Adrenal gland (tissue), 12 donors: ENCODE results near the gene OPRM1. TPM values are rescaled to one million over a fixed set of nuclear protein-coding genes. Genes with fewer than 3 reads are reported as not detected.
A peak's percentile ranks its signal among the peaks of the same experiment; 100 is the strongest.

Experiments used
- DNase-seq, 7 donors: peaks; one replicate each; pipeline ENCODE4 v3.0.0-alpha.2; 2019 to 2020
- H3K27ac ChIP-seq, 5 donors: fragments of 200-600 bp; sonication (generic) in 4 of 5; 1 replicate in 3 of 5; 2 replicates in 2 of 5; pipeline versions ENCODE4 v1.5.1 to v1.8.0; 2016 to 2020; ENCODE audit warnings: mild to moderate bottlenecking in 1 of 5
- H3K27me3 ChIP-seq: fragments of 200-600 bp; 2 replicates; pipeline ENCODE4 v1.8.0; 2021
- H3K36me3 ChIP-seq, 2 donors: fragments of 200-600 bp; replicated peaks in 1 of 2; 1 replicate in 1 of 2; 2 replicates in 1 of 2; pipeline versions ENCODE4 v1.5.1 to v1.8.0; 2018 to 2022
- H3K4me1 ChIP-seq, 2 donors: fragments of 200-600 bp; replicated peaks in 1 of 2; 1 replicate in 1 of 2; 2 replicates in 1 of 2; pipeline versions ENCODE4 v1.5.1 to v1.8.0; 2018 to 2021
- H3K4me3 ChIP-seq, 4 donors: fragments of 200-600 bp; sonication (generic) in 3 of 4; one replicate each; pipeline ENCODE4 v1.5.1; 2016 to 2018
- H3K9me3 ChIP-seq, 3 donors: fragments of 200-600 bp; sonication (generic) in 1 of 3; replicated peaks in 1 of 3; 1 replicate in 2 of 3; 2 replicates in 1 of 3; pipeline versions ENCODE4 v1.5.1 to v1.8.0; 2016 to 2021
- CTCF ChIP-seq, 6 experiments: fragments of 450-650 bp in 4 of 6; fragments of 200-600 bp in 2 of 6; sonication (generic) in 1 of 6; IDR thresholded peaks; 1 replicate in 5 of 6; 2 replicates in 1 of 6; pipeline versions ENCODE4 v1.5.1 to v1.8.0; 2016 to 2021; ENCODE audit warnings: antibody characterized with exemption in 6 of 6, mild to moderate bottlenecking in 2 of 6, moderate library complexity in 1 of 6
- POLR2A ChIP-seq, 2 donors: fragments of 450-650 bp; IDR thresholded peaks; one replicate each; pipeline ENCODE4 v1.6.1; 2017; ENCODE audit warnings: antibody characterized with exemption in 2 of 2, mild to moderate bottlenecking in 2 of 2, moderate library complexity in 1 of 2
- WGBS, 4 donors: extraction: QIAGEN DNeasy Blood & Tissue Kit in 2 of 4; methylation state at CpG; one replicate each; pipeline versions ENCODE4 v1.1.5 to v1.1.7; 2013 to 2017; 5-methylcytosine and 5-hydroxymethylcytosine counted together
- intact Hi-C, 2 donors: fragments of 100-400 bp; cut with DNase I; formaldehyde crosslinking; loops; one replicate each; pipeline versions ENCODE4 v1.14.1 to v1.15.0; 2022 to 2023
- polyA plus RNA-seq, 3 donors: library from polyadenylated mRNA; stranded (reverse); fragments of 200-250 nt in 2 of 3; fragments of 350-450 nt in 1 of 3; fragmentation: Illumina TruSeq in 1 of 3; extraction: RNeasy Lipid Tissue Mini Kit (QIAGEN cat#74804) in 1 of 3; gene quantifications; one replicate each; pipeline ENCODE4 v1.2.3, GENCODE V29; 2013 to 2014
- total RNA-seq, 9 donors: library from RNA; depleted of rRNA in 4 of 9; stranded (reverse); fragments of >200 nt in 4 of 9; fragments of 120-200 nt in 1 of 9; fragmentation: NEBNext Ultra II Directional in 1 of 9; extraction: Animal tissue kit (Norgen Biotek cat#: 25700) in 1 of 9; gene quantifications; one replicate each; pipeline versions ENCODE4 v1.1.0 to v1.2.4, GENCODE V29; 2013 to 2023
- donor health status: healthy with polysubstance abuse.
- donor health status: Bipolar disorder and iron deficiency.
- donor health status: DM: yes; HTN: yes; CAD: no.
- donor health status: DM: no; HTN: no; CAD: no.
- donor health status: DM: no; HTN: no; CAD: no.
- donor health status: DM: yes; HTN: yes; CAD: no.

Gene OPRM1
- total and polyA plus RNA-seq, 12 donors, result 0.19 to 3.5 (median 1.0) TPM; not detected in 4

- TF ChIP-seq POLR2A (IDR thresholded peaks at IDR 0.05), result no peak
- no peak for TF ChIP-seq CTCF (IDR thresholded peaks at IDR 0.05)
- intact Hi-C loops, result no loop called here
- Histone ChIP-seq H3K4me3 (no peak overlapping the region), H3K27me3 (no peaks in the 10 kb centered on the region), H3K4me1 (no peaks in the 10 kb centered on the region), H3K36me3 (no peaks in the 10 kb centered on the region), H3K9me3 (no peaks in the 10 kb centered on the region), H3K27ac (no peak overlapping the region)
- no peak for DNase-seq
- WGBS, 4 donors, result 52 to 65% (median 55%) methylated on average over 3 of the region's 3 CpGs
Measured at GRCh38 chr6:154252678-154253077, 213.6 kb downstream of the OPRM1 start.

DNA sequence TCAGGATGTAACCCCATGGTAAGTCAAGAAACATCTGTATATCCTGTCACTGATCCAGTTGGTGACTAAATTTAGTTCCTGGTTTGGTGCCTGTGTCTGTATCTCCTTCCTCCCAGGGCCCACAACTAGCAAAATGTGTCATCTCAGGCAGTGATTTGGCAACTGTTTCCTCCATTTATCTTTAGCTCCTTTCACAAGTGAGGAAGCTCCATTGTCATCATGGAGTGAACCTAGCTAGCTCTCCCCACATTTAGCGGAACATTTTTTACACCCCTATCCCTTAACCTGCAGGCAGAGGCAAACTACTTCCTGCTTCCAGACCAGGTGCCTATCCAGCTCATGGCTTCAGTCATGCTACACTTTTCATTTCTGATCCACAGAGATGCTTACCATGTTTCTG, 218.0 kb downstream of the OPRM1 start:
- intact Hi-C loops, result no loop called here
- Histone ChIP-seq H3K4me3 (no peak overlapping the region), H3K4me1 (no peaks in the 10 kb centered on the region), H3K27ac (no peak overlapping the region), H3K36me3 (no peaks in the 10 kb centered on the region), H3K9me3 (no peaks in the 10 kb centered on the region), H3K27me3 (no peaks in the 10 kb centered on the region)
- TF ChIP-seq CTCF (IDR thresholded peaks at IDR 0.05), result no peak
- TF ChIP-seq POLR2A (IDR thresholded peaks at IDR 0.05), result no peak
- WGBS, 4 donors, result 61 to 71% (median 65%) methylated on average over 1 of the region's 1 CpG
- DNase-seq, result peak in 3 of 7 donors; percentile 17 to 53 (median 33)

DNA sequence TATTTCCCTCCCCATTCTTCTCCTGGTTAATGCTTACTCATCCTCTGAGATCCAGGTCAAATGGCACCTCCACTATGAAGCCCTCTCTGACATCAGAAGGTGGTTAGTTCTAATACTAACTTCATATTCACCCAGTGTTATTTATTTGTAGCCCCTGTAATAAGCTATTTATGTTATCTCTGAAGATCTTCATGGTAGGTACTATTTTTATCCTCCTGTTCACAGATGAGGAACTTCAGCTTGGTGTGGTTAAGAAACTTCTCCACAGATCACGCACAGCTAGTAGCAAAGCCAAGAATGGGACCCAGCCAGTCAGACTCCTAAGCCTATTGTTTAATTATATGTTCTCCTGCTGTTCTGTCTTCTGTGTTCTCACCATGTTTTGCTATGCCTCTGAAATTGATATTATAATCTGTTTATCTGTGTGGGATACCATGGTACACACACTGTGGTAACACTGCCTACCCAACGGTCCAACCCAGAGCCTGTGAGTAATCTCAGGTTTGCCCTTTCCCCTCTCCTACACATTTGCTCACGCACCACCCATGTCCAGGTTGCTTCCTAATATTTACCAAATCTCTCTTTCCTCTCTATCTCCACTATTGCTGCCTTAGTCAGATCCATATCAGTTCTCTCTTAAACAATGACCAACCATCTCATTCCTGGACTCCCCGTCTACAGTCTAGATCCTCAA, 219.2 kb downstream of the OPRM1 start:
- DNase-seq, result peak in 1 of 7 donors; percentile 13
- no peak overlapping the region for H3K27ac ChIP-seq
- no peaks in the 10 kb centered on the region for H3K9me3 ChIP-seq
- no peaks in the 10 kb centered on the region for H3K36me3 ChIP-seq
- H3K4me3 ChIP-seq, result no peak overlapping the region
- 61 to 76% (median 68%) methylated on average over 4 of the region's 4 CpGs for WGBS, 4 donors
- H3K4me1 ChIP-seq, result no peaks in the 10 kb centered on the region
- TF ChIP-seq POLR2A (IDR thresholded peaks at IDR 0.05) (no peak), CTCF (IDR thresholded peaks at IDR 0.05) (no peak)
- intact Hi-C loops, result no loop called here
- no peaks in the 10 kb centered on the region for H3K27me3 ChIP-seq

GRCh38 chr6:154261688-154262397, 222.8 kb downstream of the OPRM1 start:
- intact Hi-C loops, result no loop called here

More at GRCh38 chr6:154261688-154262397, 222.8 kb downstream of the OPRM1 start:
- TF ChIP-seq POLR2A (IDR thresholded peaks at IDR 0.05) (no peak), CTCF (IDR thresholded peaks at IDR 0.05) (no peak)
- no peak overlapping the region for H3K27ac ChIP-seq
- H3K27me3 ChIP-seq, result no peaks in the 10 kb centered on the region
- WGBS, 4 donors, result 68 to 81% (median 75%) methylated on average over 7 of the region's 7 CpGs
- H3K36me3 ChIP-seq, result no peaks in the 10 kb centered on the region
- no peak overlapping the region for H3K4me3 ChIP-seq
- no peaks in the 10 kb centered on the region for H3K9me3 ChIP-seq
- DNase-seq, result no peak
- no peaks in the 10 kb centered on the region for H3K4me1 ChIP-seq
